Progenitor cell of endocrine pancreas (in vitro differentiated cells): ENCODE data around the gene NRP1. TPM values are rescaled to one million over a fixed set of nuclear protein-coding genes. Genes with fewer than 3 reads are reported as not detected.

ENCODE experiments used
- DNase-seq: peaks from one replicate; pipeline ENCODE4 v3.0.0; 2021; ENCODE audit warnings: low spot score; ENCODE audit not compliant: unreplicated experiment
- H3K27ac Mint-ChIP-seq: 2 replicates; pipeline ENCODE4 v1.8.0; 2021; ENCODE audit warnings: mild to moderate bottlenecking, moderate library complexity, mixed read lengths
- H3K27me3 Mint-ChIP-seq: 2 replicates; pipeline ENCODE4 v1.8.0; 2021; ENCODE audit warnings: mixed read lengths
- H3K36me3 Mint-ChIP-seq: 2 replicates; pipeline ENCODE4 v1.8.0; 2022; ENCODE audit warnings: mixed read lengths; ENCODE audit not compliant: insufficient read depth
- H3K4me1 Mint-ChIP-seq: 2 replicates; pipeline ENCODE4 v1.8.0; 2021; ENCODE audit warnings: low read depth, mixed read lengths
- H3K4me3 Mint-ChIP-seq: 2 replicates; pipeline ENCODE4 v1.8.0; 2021; ENCODE audit warnings: low read depth, mild to moderate bottlenecking, moderate library complexity, mixed read lengths
- H3K9me3 Mint-ChIP-seq: 2 replicates; pipeline ENCODE4 v1.8.0; 2021; ENCODE audit warnings: low read depth, mixed read lengths
- total RNA-seq: library from RNA; stranded (reverse); gene quantifications from 2 replicates; pipeline ENCODE4 v1.2.1, GENCODE V29; 2021
- TF ChIP-seq, protein P1 (sequence below): fragments of 200-600 bp; sonication (generic); IDR thresholded peaks from one replicate; pipeline ENCODE4 v1.5.0; 2021; ENCODE audit warnings: antibody characterized with exemption, mild to moderate bottlenecking; ENCODE audit not compliant: unreplicated experiment

Gene NRP1
- total RNA-seq, 1 donor from 2014 or later, result 33.4 TPM

DNA sequence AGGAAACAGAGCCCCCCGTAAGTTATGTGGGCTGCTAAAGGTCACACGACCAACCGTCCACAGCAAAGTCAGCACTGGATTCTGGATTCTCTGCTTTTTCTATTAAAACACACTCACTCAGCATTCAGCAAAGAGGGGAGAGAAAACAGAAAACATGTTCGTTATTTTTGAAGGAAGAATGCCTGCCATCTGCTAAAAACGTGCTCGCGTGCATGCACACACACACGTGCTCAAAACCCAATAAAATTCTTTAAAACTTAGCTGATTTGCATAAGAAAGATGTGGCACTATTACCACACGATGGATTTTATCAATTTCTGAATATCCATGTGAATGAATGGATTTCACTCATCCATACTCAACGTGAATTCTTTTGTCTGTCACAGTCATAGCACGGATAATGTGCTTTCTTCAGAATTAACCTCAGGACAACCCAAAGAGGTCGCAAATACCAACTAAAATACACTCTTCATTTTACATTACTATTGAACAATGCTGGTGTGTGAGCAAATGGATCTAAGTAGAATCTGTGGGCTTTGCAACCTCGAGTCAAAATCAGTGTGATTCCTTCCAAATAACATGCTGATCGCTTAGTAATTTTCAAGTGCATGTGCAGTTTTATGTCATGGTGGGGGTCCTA lies 40.8 kb downstream of the NRP1 start:
- Mint-ChIP-seq H3K27me3 (no peaks in the 10 kb centered on the region), H3K4me1 (peaks cover 28% of the 10 kb centered on the region), H3K36me3 (peaks cover 3% of the 10 kb centered on the region), H3K27ac (no peak overlapping the region), H3K9me3 (no peaks in the 10 kb centered on the region), H3K4me3 (no peak overlapping the region)
- DNase-seq, result no peak
- TF ChIP-seq, protein P1, sequence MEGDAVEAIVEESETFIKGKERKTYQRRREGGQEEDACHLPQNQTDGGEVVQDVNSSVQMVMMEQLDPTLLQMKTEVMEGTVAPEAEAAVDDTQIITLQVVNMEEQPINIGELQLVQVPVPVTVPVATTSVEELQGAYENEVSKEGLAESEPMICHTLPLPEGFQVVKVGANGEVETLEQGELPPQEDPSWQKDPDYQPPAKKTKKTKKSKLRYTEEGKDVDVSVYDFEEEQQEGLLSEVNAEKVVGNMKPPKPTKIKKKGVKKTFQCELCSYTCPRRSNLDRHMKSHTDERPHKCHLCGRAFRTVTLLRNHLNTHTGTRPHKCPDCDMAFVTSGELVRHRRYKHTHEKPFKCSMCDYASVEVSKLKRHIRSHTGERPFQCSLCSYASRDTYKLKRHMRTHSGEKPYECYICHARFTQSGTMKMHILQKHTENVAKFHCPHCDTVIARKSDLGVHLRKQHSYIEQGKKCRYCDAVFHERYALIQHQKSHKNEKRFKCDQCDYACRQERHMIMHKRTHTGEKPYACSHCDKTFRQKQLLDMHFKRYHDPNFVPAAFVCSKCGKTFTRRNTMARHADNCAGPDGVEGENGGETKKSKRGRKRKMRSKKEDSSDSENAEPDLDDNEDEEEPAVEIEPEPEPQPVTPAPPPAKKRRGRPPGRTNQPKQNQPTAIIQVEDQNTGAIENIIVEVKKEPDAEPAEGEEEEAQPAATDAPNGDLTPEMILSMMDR, result no peak

DNA sequence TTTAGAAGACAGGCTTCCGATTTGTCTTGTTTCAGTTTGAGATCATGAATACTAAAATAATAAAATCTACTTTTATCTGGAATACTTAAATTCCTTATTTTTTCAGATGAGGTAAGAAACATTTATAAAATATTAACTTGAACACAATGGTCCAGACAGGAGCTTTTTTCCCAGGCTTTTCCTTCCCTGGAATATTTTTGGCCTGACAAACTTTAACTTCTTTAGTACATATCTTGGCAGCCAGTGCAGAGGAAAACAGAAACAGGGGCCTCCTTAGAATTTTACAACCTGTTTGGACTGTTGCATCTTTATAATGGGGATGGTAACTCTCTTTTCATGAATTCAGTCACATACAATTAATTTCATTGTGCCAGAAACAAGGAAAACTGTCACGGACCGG lies 41.4 kb downstream of the NRP1 start:
- TF ChIP-seq, protein P1, result no peak
- H3K27ac Mint-ChIP-seq, result no peak overlapping the region
- H3K36me3 Mint-ChIP-seq, result peaks cover 3% of the 10 kb centered on the region
- DNase-seq, result no peak
- H3K4me3 Mint-ChIP-seq, result no peak overlapping the region
- H3K9me3 Mint-ChIP-seq, result no peaks in the 10 kb centered on the region
- H3K27me3 Mint-ChIP-seq, result no peaks in the 10 kb centered on the region
- H3K4me1 Mint-ChIP-seq, result peaks cover 33% of the 10 kb centered on the region

DNA sequence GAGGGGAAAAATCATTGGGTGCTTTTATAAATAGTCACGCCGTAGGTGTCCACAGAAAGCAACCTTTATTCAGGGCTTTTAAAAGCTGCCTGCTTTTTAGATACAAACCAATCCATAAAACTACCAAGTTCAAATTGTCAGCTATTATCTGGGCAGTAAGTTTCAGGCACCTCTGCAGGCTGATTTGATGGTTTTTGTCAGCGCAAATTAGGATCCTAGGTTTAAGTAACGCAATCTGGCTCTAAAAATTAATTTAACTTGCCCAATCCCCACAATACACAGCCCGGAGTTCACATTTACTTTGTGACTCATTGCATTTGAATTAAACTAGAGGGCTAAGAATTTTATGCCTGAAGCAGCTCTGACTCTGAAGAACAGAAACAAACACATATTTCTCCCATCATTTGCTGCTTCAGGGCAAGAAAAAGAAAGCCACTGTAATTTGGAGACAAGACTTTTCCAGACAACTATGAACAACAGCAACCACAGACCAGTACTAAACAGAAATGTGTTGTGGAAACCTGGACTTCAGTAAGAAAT lies 43.3 kb downstream of the NRP1 start:
- Mint-ChIP-seq H3K9me3 (no peaks in the 10 kb centered on the region), H3K4me3 (no peak overlapping the region), H3K27me3 (no peaks in the 10 kb centered on the region), H3K36me3 (peaks cover 3% of the 10 kb centered on the region), H3K4me1 (peaks cover 49% of the 10 kb centered on the region), H3K27ac (peak overlapping the region; percentile 2)
- TF ChIP-seq, protein P1, result peak; percentile 5
- DNase-seq, result no peak

DNA sequence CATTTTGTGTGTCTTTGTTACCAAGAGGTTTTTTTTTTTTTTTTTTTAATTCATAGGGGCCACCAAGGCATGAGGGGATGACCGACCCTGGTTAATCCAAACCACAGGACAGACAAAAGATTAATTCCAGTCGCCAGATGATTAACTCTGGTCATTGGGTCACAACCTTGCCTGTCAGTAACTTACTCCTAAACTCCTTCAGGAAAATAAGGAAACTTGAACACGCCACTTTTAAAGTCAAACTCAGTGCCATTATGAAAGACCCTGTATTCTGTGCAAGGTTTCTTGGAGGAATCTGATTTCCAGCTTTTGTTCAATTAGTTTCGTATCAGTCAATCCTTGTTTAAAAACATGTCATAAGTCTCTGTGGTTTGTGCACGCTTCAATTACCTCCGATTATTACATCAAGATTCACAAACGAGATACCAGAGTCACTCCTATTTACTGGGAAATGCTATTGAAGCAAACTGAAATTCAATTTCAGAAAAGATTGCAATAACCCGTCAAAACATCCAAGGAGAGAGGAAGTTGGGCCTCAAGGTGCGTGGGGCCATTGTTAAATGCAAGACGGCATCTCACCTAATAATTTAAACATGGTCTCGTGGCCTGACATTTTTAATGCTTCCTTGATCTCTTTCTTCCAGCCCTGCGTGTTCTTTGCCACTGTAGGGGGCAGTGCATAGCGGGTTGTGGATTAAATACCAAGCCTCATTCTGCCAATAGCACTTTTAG lies 44.0 kb downstream of the NRP1 start:
- H3K27ac Mint-ChIP-seq, result no peak overlapping the region
- H3K36me3 Mint-ChIP-seq, result peaks cover 3% of the 10 kb centered on the region
- no peak overlapping the region for H3K4me3 Mint-ChIP-seq
- H3K9me3 Mint-ChIP-seq, result no peaks in the 10 kb centered on the region
- TF ChIP-seq, protein P1, result peak; percentile 30
- peaks cover 49% of the 10 kb centered on the region for H3K4me1 Mint-ChIP-seq
- H3K27me3 Mint-ChIP-seq, result no peaks in the 10 kb centered on the region
- DNase-seq, result no peak

DNA sequence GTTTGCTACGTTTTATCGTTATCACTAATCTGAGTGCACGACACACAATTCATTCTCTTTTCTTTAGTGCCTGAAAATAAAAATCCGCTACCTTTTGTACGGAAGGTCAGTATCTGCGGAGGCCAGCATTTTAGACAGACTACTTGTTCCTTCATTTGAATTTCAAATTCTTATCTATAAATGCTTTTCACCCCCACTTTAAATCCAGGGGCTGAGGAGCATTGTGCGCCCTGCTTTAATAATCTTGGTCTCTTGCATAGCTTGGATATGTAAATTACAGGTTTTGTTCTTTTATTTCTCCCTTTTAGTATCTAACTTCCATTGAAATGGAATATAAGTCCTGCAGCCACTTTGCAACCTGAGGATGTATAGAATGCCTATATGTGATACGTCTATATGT lies 44.7 kb downstream of the NRP1 start:
- Mint-ChIP-seq H3K36me3 (peaks cover 4% of the 10 kb centered on the region), H3K27me3 (no peaks in the 10 kb centered on the region), H3K27ac (no peak overlapping the region), H3K4me3 (no peak overlapping the region), H3K9me3 (no peaks in the 10 kb centered on the region), H3K4me1 (peaks cover 51% of the 10 kb centered on the region)
- TF ChIP-seq, protein P1, result no peak
- no peak for DNase-seq
